ENCODE measurements around the gene FBXL14.
A peak's percentile ranks its signal among the peaks of the same experiment; 100 is the strongest.
"Not testable (repeated sequence)": the region's sequence is repeated elsewhere in the genome, so short reads cannot be mapped to it uniquely, and the experiment has no call there.

The FBXL14 gene

DNA sequence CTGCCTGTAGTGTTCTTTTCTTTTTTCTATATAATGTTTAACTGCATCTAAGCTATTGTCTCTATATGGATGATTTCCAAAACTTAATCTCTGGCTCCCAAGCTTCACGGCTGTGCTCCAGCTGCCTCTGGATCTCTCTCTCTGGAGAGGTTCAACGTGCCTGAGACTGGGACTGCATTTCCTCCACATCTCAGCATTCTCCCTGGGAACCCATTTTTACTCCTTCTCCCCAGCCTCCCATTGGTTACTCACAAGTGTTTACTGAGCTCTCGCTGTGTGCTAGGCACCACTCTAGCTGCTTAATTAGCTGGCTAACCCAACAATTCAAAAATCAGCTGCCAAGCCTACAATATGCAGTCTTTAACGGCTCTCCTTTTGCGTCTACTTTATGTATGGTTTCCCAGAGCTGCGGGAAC, 34.7 kb downstream of the FBXL14 start:
- DNase-seq (ENCODE audit: insufficient read length, low spot score) = no peak
- TF ChIP-seq POLR2A (IDR thresholded peaks at IDR 0.05; ENCODE audit: low read depth, low read length) = no peak
- no peak for FAIRE-seq

DNA sequence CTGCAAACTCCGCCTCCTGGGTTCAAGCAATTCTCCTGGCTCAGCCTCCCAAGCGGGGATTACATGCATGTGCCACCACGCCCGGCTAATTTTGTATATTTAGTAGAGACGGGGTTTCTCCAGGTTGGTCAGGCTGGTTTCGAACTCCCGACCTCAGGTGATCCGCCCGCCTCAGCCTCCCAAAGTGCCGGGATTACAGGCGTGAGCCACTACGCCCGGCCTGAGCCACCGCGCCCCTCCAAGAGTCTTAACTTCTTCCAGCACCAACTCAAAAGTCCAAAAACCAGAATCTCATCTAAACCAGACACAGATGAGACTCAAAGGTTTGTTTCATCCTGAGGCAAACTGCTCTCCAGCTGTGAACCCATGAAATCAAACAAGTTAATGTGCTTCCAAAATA, 36.3 kb downstream of the FBXL14 start:
- not testable (repeated sequence) for DNase-seq (ENCODE audit: insufficient read length, low spot score); FAIRE-seq

DNA sequence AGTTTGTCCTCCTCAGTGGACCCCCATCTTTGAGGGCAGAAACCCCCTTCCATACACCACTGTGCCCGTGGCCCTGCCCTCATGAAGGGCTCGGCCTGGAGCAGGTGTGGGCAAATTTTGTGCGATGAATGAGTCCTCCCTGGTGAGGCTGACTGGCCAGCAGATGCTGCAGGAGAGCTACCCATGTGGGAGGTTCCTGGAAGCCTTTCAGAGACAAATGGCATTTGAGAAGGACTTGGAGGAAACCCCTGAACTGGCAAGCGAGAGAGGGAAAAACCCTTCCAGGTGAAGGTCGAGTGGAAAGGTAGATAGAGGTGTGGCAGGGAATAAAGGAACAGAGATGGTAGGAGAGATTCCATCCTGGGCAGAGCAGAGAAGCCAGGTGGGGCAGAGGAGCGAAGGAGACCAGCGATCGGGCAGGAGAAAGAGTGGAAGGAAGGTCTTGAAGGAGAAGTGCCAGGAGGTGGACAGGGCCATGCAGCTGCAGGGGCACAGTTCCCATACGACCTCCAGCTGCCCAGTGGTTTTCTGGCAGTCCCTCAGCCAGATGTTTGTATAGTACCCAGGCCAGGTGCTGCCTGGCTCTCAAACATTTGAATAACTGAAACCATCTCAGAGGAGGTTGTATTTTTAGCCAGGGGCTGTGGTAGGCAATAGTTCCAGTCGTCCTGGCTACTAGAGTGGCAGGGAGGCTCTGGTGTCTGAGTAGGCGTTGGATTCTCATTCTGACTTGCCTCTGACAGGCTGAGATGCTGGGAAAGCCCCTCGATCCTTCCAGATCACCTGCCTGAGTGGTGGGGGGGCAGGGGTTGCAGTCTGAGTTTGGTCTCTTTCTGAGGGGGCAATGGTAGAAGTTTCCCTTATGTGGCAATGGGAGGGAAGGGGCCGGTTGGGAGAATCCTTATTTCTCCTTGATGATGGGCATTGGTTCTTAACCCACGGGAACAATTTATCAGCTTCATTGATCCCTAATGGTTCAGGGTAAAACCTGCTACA, 40.1 kb downstream of the FBXL14 start:
- TF ChIP-seq POLR2A (IDR thresholded peaks at IDR 0.05; ENCODE audit: low read depth, low read length) = no peak
- FAIRE-seq = no peak
- no peak for DNase-seq (ENCODE audit: insufficient read length, low spot score)

DNA sequence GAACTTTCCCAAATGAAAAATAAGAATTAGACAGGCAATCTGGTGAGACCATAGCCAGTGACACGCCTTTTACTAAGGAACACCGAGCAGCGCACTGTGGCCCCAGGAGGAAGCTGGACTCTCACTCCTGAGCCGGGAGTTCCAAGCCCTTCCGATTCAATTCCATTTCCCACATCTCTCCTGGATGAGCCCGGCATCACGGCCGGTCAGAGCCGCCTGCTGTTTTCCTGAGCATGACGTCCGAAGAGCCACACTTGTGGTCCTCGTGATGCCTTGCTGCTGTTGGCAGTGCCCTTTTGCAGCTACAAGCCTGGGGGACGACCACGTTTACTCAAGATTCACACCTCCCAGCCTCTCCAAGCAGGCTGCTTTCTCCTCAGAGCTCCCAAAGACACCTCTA, 40.8 kb downstream of the FBXL14 start:
- no peak for DNase-seq (ENCODE audit: insufficient read length, low spot score)
- no peak for TF ChIP-seq POLR2A (IDR thresholded peaks at IDR 0.05; ENCODE audit: low read depth, low read length)
- FAIRE-seq = no peak

DNA sequence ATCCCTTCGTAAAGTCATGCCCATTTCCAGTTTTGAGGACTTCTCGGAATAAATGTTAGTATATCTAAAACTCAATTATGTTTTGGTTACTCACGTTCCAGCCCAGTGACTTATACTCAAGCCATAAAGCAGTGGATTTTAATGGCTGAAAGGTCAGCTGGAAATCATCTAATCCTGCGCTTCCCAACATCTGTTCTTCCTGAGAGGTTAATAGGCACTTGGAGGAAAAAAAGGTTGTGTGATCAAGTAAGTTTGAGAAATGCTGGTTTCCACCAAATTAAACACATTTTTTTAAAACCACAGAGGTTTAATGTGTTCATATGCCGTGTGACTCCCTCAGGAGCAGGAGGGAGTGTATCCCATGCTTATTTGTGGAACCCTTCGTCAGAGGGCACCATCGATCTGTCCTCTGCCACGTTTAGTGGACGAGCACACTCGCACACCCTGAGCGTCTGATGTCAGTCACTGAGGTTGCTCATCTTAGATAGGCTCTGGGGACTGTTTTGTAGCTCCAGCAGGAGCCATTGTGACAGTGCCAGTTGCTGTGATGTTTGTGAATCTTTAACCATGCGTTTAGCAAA, 41.4 kb downstream of the FBXL14 start:
- DNase-seq (ENCODE audit: insufficient read length, low spot score) = no peak
- no peak for TF ChIP-seq POLR2A (IDR thresholded peaks at IDR 0.05; ENCODE audit: low read depth, low read length)

DNA sequence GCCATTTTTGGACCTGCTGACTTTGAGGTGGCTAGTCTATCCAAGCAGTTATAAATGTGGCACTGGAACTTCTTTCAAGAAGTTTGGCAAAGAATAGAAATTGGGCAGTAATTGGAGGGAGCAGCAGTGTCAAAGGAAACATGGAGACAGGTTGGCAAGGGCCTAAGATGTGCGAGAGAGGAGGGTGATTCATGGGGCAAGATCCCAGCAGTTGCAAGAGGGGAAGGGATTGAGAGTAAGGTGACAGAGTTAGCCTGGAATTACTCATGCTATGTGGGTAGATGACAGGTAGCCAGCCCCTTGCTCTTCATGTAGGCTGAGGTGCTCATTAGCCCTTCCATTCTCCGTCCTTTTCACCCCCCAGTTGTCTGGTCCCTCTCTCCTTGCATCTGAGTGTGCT, 42.2 kb downstream of the FBXL14 start:
- no peak for FAIRE-seq
- no peak for TF ChIP-seq POLR2A (IDR thresholded peaks at IDR 0.05; ENCODE audit: low read depth, low read length)
- DNase-seq (ENCODE audit: insufficient read length, low spot score) = no peak

More for the DNA sequence above, 41.4 kb downstream of the FBXL14 start:
- FAIRE-seq = no peak

DNA sequence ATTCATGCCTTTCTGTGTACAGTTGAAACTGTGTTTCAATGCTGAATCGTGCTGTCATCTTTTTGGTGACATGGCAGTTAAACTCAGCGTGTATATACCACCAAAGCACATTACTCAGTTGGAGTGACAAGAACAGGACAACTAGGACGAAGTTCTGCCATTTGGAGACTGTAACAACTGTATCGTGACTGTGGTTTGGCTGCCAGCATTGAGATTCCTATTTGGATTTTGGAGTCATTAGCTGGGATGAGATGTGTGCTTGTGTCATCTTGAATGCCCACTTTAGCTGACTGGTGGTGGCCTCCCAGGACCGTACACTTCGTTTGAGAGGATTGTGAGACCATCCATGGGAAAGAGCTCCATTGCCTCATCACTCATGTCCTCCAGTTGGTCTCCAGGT, 42.9 kb downstream of the FBXL14 start:
- DNase-seq (ENCODE audit: insufficient read length, low spot score) (no peak), FAIRE-seq (no peak)
- TF ChIP-seq POLR2A (IDR thresholded peaks at IDR 0.05; ENCODE audit: low read depth, low read length) = no peak

DNA sequence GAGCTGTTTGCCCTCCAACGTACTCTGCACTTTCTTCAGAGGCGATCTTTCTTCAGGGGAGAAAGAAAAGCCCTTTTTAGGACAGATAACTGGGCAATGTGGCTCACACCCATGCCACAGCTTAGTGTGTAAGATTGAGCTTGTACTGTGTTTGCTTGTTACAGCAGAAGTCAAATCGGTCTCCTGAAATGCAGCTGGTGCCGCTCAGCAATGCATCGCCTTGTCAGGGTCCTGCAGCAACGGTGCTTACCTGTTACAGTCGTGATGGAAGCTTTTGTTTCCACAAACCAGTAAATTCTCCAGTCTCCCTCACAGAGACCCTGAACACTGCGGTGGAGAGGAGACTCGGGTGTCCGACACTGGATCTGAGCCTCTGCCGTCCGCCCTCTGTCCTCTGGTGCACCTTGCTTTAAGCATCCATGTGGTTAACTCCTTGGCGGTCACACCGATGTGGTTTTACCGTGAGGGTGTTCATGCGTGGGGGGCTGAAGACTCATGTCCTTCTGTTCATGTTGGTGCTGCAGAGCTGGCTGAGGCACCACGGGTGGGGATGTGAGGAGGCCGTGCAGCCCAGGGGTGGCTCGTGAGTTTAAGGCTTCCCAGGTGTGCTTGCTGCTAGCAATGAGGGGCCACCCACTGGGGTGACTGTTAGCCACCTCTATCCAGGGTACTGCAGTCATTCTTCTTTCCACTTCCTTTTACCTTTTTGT, 47.3 kb downstream of the FBXL14 start:
- no peak for FAIRE-seq
- no peak for DNase-seq (ENCODE audit: insufficient read length, low spot score)
- no peak for TF ChIP-seq POLR2A (IDR thresholded peaks at IDR 0.05; ENCODE audit: low read depth, low read length)

DNA sequence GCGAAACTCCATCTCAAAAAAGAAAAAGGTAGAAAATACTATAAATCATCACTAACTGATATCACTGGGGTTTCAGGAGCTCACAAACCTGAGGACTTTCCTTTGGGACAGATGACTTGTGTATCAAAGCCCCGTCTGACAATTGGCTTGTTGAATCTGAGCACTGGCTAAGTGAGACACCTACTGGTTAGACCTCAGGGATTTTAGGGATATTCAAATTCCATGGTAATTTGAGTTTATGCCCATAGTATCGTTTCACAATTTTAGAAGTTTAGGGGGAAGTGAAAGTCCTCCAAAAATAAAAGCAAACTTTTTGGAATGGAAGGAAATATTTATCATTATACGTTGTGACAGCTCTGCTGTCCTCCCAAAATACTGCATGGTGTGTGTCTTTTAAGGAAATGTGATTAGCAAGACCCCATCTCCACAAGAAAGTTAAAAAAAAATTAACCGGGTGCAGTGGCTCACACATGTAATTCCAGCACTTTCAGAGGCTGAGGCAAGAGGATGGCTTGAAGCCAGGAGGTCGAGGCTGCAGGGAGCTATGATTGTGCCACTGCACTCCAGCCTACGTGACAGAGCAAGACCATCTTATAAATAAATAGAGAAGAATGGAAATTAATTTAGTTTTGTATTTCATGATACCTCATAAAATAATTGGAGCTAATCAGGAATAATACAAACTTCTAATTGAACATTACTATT, 49.2 kb downstream of the FBXL14 start:
- DNase-seq (ENCODE audit: insufficient read length, low spot score) (no peak), FAIRE-seq (no peak)
- no peak for TF ChIP-seq POLR2A (IDR thresholded peaks at IDR 0.05; ENCODE audit: low read depth, low read length)

DNA sequence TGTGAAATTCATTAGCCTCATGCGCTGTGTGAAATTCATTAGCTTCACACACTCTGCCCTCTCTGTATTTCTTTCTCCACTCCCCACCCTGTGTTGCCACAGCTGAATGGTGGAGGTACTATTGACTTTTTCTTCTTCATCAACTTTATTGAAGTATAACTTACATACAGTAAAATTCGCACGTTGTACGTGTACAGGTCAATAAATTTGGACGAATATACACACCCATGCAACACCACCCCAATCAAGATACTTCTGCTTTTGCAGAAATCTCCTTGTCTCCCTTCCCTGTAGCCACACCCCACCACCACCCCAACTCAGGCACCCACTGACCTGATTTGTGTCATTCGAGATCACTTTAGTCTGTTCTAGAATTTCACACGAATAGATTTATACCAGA, 51.8 kb downstream of the FBXL14 start:
- no peak for FAIRE-seq
- no peak for TF ChIP-seq POLR2A (IDR thresholded peaks at IDR 0.05; ENCODE audit: low read depth, low read length)
- DNase-seq (ENCODE audit: insufficient read length, low spot score) = no peak

DNA sequence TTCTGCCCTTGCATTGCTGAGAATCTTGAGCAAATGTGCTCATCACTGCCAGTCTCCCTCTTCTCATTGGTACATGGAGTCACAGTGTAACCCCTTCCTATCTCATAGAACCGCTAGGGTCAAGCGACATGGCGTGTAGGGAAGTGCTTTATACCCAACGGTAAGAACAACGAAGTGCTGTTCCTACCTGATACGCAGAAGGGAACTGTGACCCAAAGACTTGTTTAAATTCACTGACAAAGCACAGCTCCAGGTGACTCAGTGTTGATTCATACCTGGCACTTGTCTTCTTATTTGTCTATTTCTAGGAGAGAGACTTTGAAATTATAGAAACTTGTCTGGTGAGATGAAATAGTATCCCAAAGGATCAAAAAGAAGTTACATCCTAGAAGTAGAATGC, 53.7 kb downstream of the FBXL14 start:
- FAIRE-seq = peak; percentile 69

DNA sequence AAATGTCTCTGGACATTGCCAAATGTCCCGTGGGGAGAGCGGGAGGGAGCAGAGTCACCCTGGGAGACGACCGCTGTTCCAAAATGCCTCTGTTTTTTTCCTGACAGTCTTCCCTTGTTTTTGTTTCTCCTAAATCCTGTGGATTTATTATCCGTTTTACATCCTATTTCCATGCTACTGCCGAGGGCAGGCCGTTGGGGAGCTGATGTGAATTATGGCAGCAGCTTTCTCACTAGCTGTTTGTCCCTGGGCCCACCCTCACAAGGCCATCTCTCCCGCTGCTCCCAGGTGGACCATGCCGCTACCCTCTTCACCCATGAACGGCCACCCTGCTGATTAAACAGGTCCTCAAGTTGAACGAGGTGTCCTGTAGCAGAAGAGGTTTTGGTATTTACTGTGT, 55.2 kb downstream of the FBXL14 start:
- no peak for TF ChIP-seq POLR2A (IDR thresholded peaks at IDR 0.05; ENCODE audit: low read depth, low read length)
- FAIRE-seq (no peak), DNase-seq (ENCODE audit: insufficient read length, low spot score) (no peak)

More for the DNA sequence above, 53.7 kb downstream of the FBXL14 start:
- DNase-seq (ENCODE audit: insufficient read length, low spot score) = no peak
- no peak for TF ChIP-seq POLR2A (IDR thresholded peaks at IDR 0.05; ENCODE audit: low read depth, low read length)

DNA sequence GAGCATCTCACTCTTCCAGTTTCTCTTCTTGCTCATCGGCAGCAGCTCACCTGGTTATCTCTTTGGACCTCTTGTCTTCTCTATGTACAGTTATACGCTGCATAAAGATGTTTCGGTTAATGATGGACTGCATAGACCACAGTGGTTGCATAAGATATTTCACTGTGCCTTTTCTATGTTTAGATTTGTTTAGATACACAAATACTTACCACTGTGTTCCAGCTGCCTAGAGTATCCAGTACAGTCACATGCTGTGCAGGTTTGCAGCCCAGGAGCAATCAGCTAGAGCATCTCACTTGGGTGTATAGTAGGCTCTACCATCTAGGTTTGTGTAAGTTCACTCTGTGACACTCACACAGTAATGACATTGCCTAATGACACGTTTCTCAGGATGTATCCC, 57.6 kb downstream of the FBXL14 start:
- FAIRE-seq (no peak), DNase-seq (ENCODE audit: insufficient read length, low spot score) (no peak)
- TF ChIP-seq POLR2A (IDR thresholded peaks at IDR 0.05; ENCODE audit: low read depth, low read length) = no peak

DNA sequence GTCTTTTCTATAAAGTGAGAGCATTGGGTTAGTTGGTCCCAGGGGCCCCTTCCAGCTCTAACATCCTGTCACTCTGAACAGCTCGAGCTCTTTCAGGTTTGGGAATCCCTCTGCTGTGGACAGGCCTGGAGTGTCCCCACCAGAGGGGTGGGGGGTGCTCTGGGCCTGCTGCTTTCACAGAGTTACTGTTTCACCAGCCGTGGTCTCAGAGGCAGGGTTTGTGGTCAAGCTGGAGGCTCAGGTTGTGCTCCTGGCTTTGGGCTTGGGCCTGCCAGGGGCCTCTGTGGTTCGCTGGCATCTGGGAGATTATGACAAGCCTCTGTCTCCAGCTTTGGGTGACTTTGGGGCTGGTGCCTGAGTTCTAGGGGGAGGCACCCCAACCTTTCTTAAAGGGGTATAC, 59.6 kb downstream of the FBXL14 start:
- TF ChIP-seq POLR2A (IDR thresholded peaks at IDR 0.05; ENCODE audit: low read depth, low read length) = no peak
- FAIRE-seq (no peak), DNase-seq (ENCODE audit: insufficient read length, low spot score) (no peak)

Measured in H54 (cell line).